ENCODE data around the gene DENND1A.

- TF ChIP-seq GATA3 (IDR thresholded peaks at IDR 0.05; ENCODE audit: low read depth, low read length) (no peak), GATA2 (IDR thresholded peaks at IDR 0.05; ENCODE audit: low read depth, low read length) (no peak)
Measured at GRCh38 chr9:123377211-123377971, 552.5 kb downstream of the DENND1A start.

Measured in SH-SY5Y (cell line).